IPS-15b (cell line): ENCODE data around the gene CNFN.

Experiments
- H3K27me3 ChIP-seq: one replicate; pipeline ENCODE4 v1.6.1; 2013; ENCODE audit warnings: low read length; ENCODE audit not compliant: control insufficient read depth, insufficient read depth
- H3K36me3 ChIP-seq: one replicate; pipeline ENCODE4 v1.6.1; 2013; ENCODE audit warnings: low read length; ENCODE audit not compliant: control insufficient read depth, insufficient read depth
- H3K4me1 ChIP-seq: one replicate; pipeline ENCODE4 v1.6.1; 2013; ENCODE audit warnings: mild to moderate bottlenecking, low read length; ENCODE audit not compliant: control insufficient read depth, insufficient read depth
- H3K4me3 ChIP-seq: one replicate; pipeline ENCODE4 v1.5.1; 2013; ENCODE audit warnings: low read depth, low read length
- H3K9ac ChIP-seq: one replicate; pipeline ENCODE4 v1.6.1; 2013; ENCODE audit warnings: low read depth, mild to moderate bottlenecking, low read length
- H3K9me3 ChIP-seq: one replicate; pipeline ENCODE4 v1.6.1; 2013; ENCODE audit warnings: mild to moderate bottlenecking, low read length; ENCODE audit not compliant: control insufficient read depth, insufficient read depth

Gene CNFN

GRCh38 chr19:42388851-42389489, 1.1 kb downstream of the CNFN start:
- Histone ChIP-seq H3K9ac (no peak overlapping the region), H3K9me3 (no peaks in the 10 kb centered on the region), H3K27me3 (peaks cover 21% of the 10 kb centered on the region), H3K4me3 (no peak overlapping the region), H3K36me3 (no peaks in the 10 kb centered on the region), H3K4me1 (peaks cover 2% of the 10 kb centered on the region)

GRCh38 chr19:42386974-42387707, 3.0 kb downstream of the CNFN start:
- Histone ChIP-seq H3K9me3 (no peaks in the 10 kb centered on the region), H3K9ac (peak overlapping the region; percentile 57), H3K4me1 (peaks cover 2% of the 10 kb centered on the region), H3K4me3 (peak overlapping the region; percentile 73), H3K27me3 (peaks cover 21% of the 10 kb centered on the region), H3K36me3 (no peaks in the 10 kb centered on the region)

GRCh38 chr19:42380155-42380554, 9.9 kb downstream of the CNFN start:
- no peak overlapping the region for H3K4me3 ChIP-seq
- H3K4me1 ChIP-seq, result no peaks in the 10 kb centered on the region
- peaks cover 12% of the 10 kb centered on the region for H3K36me3 ChIP-seq
- H3K9ac ChIP-seq, result no peak overlapping the region
- no peaks in the 10 kb centered on the region for H3K27me3 ChIP-seq
- no peaks in the 10 kb centered on the region for H3K9me3 ChIP-seq

- Histone ChIP-seq H3K9ac (no peak overlapping the region), H3K27me3 (no peaks in the 10 kb centered on the region), H3K9me3 (no peaks in the 10 kb centered on the region), H3K4me3 (no peak overlapping the region), H3K36me3 (peaks cover 16% of the 10 kb centered on the region), H3K4me1 (no peaks in the 10 kb centered on the region)
These were observed 11.6 kb downstream of the CNFN start for GRCh38 chr19:42378225-42379215.

- H3K9me3 ChIP-seq, result no peaks in the 10 kb centered on the region
- no peak overlapping the region for H3K4me3 ChIP-seq
- H3K36me3 ChIP-seq, result peaks cover 20% of the 10 kb centered on the region
- H3K4me1 ChIP-seq, result no peaks in the 10 kb centered on the region
- no peaks in the 10 kb centered on the region for H3K27me3 ChIP-seq
- H3K9ac ChIP-seq, result no peak overlapping the region
These were observed 13.9 kb downstream of the CNFN start for GRCh38 chr19:42376177-42376555.

- no peak overlapping the region for H3K4me3 ChIP-seq
- peaks cover 3% of the 10 kb centered on the region for H3K4me1 ChIP-seq
- H3K9me3 ChIP-seq, result no peaks in the 10 kb centered on the region
- H3K36me3 ChIP-seq, result peaks cover 21% of the 10 kb centered on the region
- H3K27me3 ChIP-seq, result no peaks in the 10 kb centered on the region
- H3K9ac ChIP-seq, result no peak overlapping the region
These were observed 14.5 kb downstream of the CNFN start for GRCh38 chr19:42375415-42376176.

GRCh38 chr19:42374826-42375376, 15.2 kb downstream of the CNFN start:
- peaks cover 3% of the 10 kb centered on the region for H3K4me1 ChIP-seq
- no peaks in the 10 kb centered on the region for H3K9me3 ChIP-seq
- H3K27me3 ChIP-seq, result no peaks in the 10 kb centered on the region
- peaks cover 21% of the 10 kb centered on the region for H3K36me3 ChIP-seq
- H3K9ac ChIP-seq, result no peak overlapping the region
- no peak overlapping the region for H3K4me3 ChIP-seq

GRCh38 chr19:42370626-42371175, 19.4 kb downstream of the CNFN start:
- no peak overlapping the region for H3K9ac ChIP-seq
- peaks cover 10% of the 10 kb centered on the region for H3K36me3 ChIP-seq
- peaks cover 11% of the 10 kb centered on the region for H3K4me1 ChIP-seq
- no peak overlapping the region for H3K4me3 ChIP-seq
- H3K27me3 ChIP-seq, result no peaks in the 10 kb centered on the region
- H3K9me3 ChIP-seq, result no peaks in the 10 kb centered on the region

- Histone ChIP-seq H3K4me3 (peak overlapping the region; percentile 22), H3K9me3 (no peaks in the 10 kb centered on the region)
These were observed 20.0 kb downstream of the CNFN start for GRCh38 chr19:42370068-42370520.

GRCh38 chr19:42369433-42370067, 20.5 kb downstream of the CNFN start:
- Histone ChIP-seq H3K9me3 (no peaks in the 10 kb centered on the region), H3K36me3 (peaks cover 5% of the 10 kb centered on the region), H3K4me3 (peak overlapping the region; percentile 22), H3K9ac (peak overlapping the region; percentile 3), H3K27me3 (no peaks in the 10 kb centered on the region), H3K4me1 (peaks cover 11% of the 10 kb centered on the region)

More at GRCh38 chr19:42370068-42370520, 20.0 kb downstream of the CNFN start:
- Histone ChIP-seq H3K9ac (no peak overlapping the region), H3K4me1 (peaks cover 11% of the 10 kb centered on the region), H3K27me3 (no peaks in the 10 kb centered on the region), H3K36me3 (peaks cover 9% of the 10 kb centered on the region)
